ENCODE data around the gene SLC7A9. TPM values are rescaled to one million over a fixed set of nuclear protein-coding genes. Genes with fewer than 3 reads are reported as not detected.
"Not testable (repeated sequence)": the region's sequence is repeated elsewhere in the genome, so short reads cannot be mapped to it uniquely, and the experiment has no call there.

The SLC7A9 gene
- total RNA-seq, 1 donor from 2014 or later: 0.18 TPM

DNA sequence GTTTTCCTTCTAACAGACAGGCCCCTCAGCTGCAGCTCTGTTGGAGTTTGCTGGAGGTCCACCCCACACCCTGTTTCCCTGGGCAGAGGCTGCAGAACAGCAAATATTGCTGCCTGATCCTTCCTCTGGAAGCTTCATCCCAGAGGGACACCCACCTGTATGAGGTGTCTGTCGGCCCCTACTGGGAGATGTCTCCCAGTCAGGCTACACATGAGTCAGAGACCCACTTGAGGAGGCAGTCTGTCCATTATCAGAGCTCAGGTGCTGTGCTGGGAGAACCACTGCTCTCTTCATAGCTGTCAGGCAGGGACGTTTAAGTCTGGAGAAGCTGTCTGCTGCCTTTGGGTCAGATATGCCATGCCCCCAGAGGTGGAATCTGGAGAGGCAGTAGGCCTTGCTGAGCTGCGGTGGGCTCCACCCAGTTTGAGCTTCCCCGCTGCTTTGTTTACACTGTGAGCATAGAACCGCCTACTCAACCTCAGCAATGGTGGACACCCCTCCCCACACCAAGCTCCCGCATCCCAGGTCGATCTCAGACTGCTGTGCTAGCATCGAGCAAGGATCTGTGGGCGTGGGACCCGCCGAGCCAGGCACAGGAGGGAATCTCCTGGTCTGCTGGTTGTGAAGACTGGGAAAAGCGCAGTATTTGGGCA, 82.3 kb downstream of the SLC7A9 start:
- DNase-seq (ENCODE audit: low spot score); intact Hi-C loops (cut with micrococcal nuclease); H3K36me3 Mint-ChIP-seq (ENCODE audit: low read depth); H3K4me3 Mint-ChIP-seq; H3K9me3 Mint-ChIP-seq; H3K27ac Mint-ChIP-seq: not testable (repeated sequence)
- H3K27me3 Mint-ChIP-seq (ENCODE audit: insufficient read depth): peaks cover 21% of the 10 kb centered on the region
- H3K4me1 Mint-ChIP-seq (ENCODE audit: low read depth): peaks cover 15% of the 10 kb centered on the region

- intact Hi-C loops (cut with micrococcal nuclease); H3K4me3 Mint-ChIP-seq: not testable (repeated sequence)
Observed at GRCh38 chr19:32782089-32782488, 87.5 kb downstream of the SLC7A9 start.

DNA sequence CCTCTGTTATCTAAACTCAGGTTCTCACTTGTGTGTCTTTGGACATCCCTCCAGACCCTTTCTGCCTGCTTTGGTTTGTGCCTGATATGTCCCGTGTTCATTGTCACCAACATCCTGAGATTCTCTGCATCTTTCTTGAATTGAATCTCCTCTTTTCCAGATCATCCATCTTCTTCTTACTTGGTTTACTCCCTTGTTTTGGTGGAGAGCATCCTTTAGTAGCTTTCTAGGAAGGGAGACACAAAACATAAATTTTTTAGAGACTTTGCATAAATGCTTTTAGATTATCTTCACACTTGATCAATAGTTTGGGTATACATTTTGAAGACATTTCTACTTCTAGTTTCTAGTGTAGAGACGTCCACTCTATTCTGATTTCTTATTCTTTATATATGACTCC, 88.3 kb downstream of the SLC7A9 start:
- no peaks in the 10 kb centered on the region for H3K36me3 Mint-ChIP-seq (ENCODE audit: low read depth)
- intact Hi-C loops (cut with micrococcal nuclease): no loop called here
- no peak overlapping the region for H3K4me3 Mint-ChIP-seq
- H3K9me3 Mint-ChIP-seq: peaks cover 7% of the 10 kb centered on the region
- peaks cover 6% of the 10 kb centered on the region for H3K4me1 Mint-ChIP-seq (ENCODE audit: low read depth)
- H3K27ac Mint-ChIP-seq: no peak overlapping the region
- DNase-seq (ENCODE audit: low spot score): no peak
- H3K27me3 Mint-ChIP-seq (ENCODE audit: insufficient read depth): peaks cover 24% of the 10 kb centered on the region

More at GRCh38 chr19:32782089-32782488, 87.5 kb downstream of the SLC7A9 start:
- not testable (repeated sequence) for H3K9me3 Mint-ChIP-seq; H3K36me3 Mint-ChIP-seq (ENCODE audit: low read depth); DNase-seq (ENCODE audit: low spot score); H3K27ac Mint-ChIP-seq
- Mint-ChIP-seq H3K4me1 (ENCODE audit: low read depth) (peaks cover 14% of the 10 kb centered on the region), H3K27me3 (ENCODE audit: insufficient read depth) (peaks cover 21% of the 10 kb centered on the region)

Other genes starting within 250 kb of the SLC7A9 start
- gene ANKRD27, start 194.6 kb downstream of the SLC7A9 start, total RNA-seq: 28.2 and 28.7 TPM in 2 replicates
- 0.17 TPM in 1 of 2 replicates, not detected in the other for gene RGS9BP, start 193.9 kb downstream of the SLC7A9 start, total RNA-seq
- gene NUDT19, start 177.9 kb downstream of the SLC7A9 start, total RNA-seq: 24.4 and 26.2 TPM in 2 replicates
- 0.18 and 0.20 TPM in 2 replicates for gene TDRD12, start 150.0 kb downstream of the SLC7A9 start, total RNA-seq
- 15.5 and 17.2 TPM in 2 replicates for gene CEP89, start 102.2 kb upstream of the SLC7A9 start, total RNA-seq
- gene FAAP24, start 102.5 kb upstream of the SLC7A9 start, total RNA-seq: 10.7 and 11.2 TPM in 2 replicates
- 2.5 and 2.6 TPM in 2 replicates for gene RHPN2, start 195.1 kb upstream of the SLC7A9 start, total RNA-seq
- gene GPATCH1, start 211.4 kb upstream of the SLC7A9 start, total RNA-seq: 11.1 and 13.5 TPM in 2 replicates

Data from activated T-helper 1 cell treated with anti-CD3 and anti-CD28 coated beads, Interleukin-12 subunit alpha, Interleukin-12 subunit beta, Interleukin-2, Interleukin-4 antibody, amounts not matched to agents 30 ng/mL and 10 ng/mL and 1 ng/mL, durations not matched to agents 14 hours and 24 hours and 36 hours (primary cell).